HCT116 (cell line): ENCODE measurements around the gene GFAP.
A peak's percentile ranks its signal among the peaks of the same experiment; 100 is the strongest.

Source experiments
- ATF3 ChIP-seq: IDR thresholded peaks from 2 replicates; pipeline ENCODE4 v1.6.1; 2012
- CTCF ChIP-seq, 3 experiments: fragments of 200-600 bp in 1 of 3; sonication (generic) in 1 of 3; IDR thresholded peaks in 2 of 3; conservative IDR thresholded peaks in 1 of 3; 2 replicates each; pipeline ENCODE4 v1.5.1; 2012 to 2017; ENCODE audit warnings: low read depth in 2 of 3, low read length in 2 of 3, antibody characterized with exemption in 1 of 3, borderline replicate concordance in 1 of 3, control low read depth in 1 of 3, mild to moderate bottlenecking in 1 of 3, mixed read lengths in 1 of 3, mixed run types in 1 of 3, moderate library complexity in 1 of 3; ENCODE audit not compliant: insufficient read depth in 1 of 3
- EGR1 ChIP-seq: IDR thresholded peaks from 2 replicates; pipeline ENCODE4 v1.6.1; 2012; ENCODE audit warnings: low read depth
- EZH2 ChIP-seq: fragments of 200-600 bp; sonication (generic); IDR thresholded peaks from 2 replicates; pipeline ENCODE4 v1.6.1; 2017; ENCODE audit warnings: antibody characterized with exemption, mixed run types
- EZH2phosphoT487 ChIP-seq: fragments of 200-600 bp; IDR thresholded peaks from 2 replicates; pipeline ENCODE4 v1.6.1; 2018; ENCODE audit warnings: antibody characterized with exemption, borderline replicate concordance
- JUND ChIP-seq: IDR thresholded peaks from 2 replicates; pipeline ENCODE4 v1.6.1; 2012
- MAX ChIP-seq: IDR thresholded peaks from 2 replicates; pipeline ENCODE4 v1.6.1; 2012
- POLR2A ChIP-seq: IDR thresholded peaks from 2 replicates; pipeline ENCODE4 v1.7.0; 2011; ENCODE audit warnings: borderline replicate concordance; ENCODE audit not compliant: insufficient read depth, insufficient read length; ENCODE audit errors: extremely low read depth
- POLR2AphosphoS5 ChIP-seq: IDR thresholded peaks from 2 replicates; pipeline ENCODE4 v1.6.1; 2011; ENCODE audit warnings: mild to moderate bottlenecking, low read depth, low read length, moderate library complexity
- RAD21 ChIP-seq: IDR thresholded peaks from 2 replicates; pipeline ENCODE4 v1.6.1; 2012; ENCODE audit warnings: low read depth, mild to moderate bottlenecking
- REST ChIP-seq: IDR thresholded peaks from 2 replicates; pipeline ENCODE4 v1.6.1; 2012; ENCODE audit warnings: low read depth
- SRF ChIP-seq: IDR thresholded peaks from 2 replicates; pipeline ENCODE4 v1.6.1; 2012; ENCODE audit warnings: low read depth
- TCF7L2 ChIP-seq: IDR thresholded peaks from 2 replicates; pipeline ENCODE4 v1.7.0; 2011; ENCODE audit warnings: borderline replicate concordance, inconsistent platforms; ENCODE audit not compliant: insufficient read depth, insufficient read length; ENCODE audit errors: extremely low read depth
- ZFX ChIP-seq: fragments of 450-650 bp; IDR thresholded peaks from 2 replicates; pipeline ENCODE4 v1.6.1; 2017

GRCh38 chr17:44878627-44879221, 36.6 kb downstream of the GFAP start:
- no peak for TF ChIP-seq POLR2A
- TF ChIP-seq CTCF (IDR thresholded peaks at IDR 0.05 in 2 of 3, conservative IDR thresholded peaks at IDR 0.05 in 1 of 3; ENCODE audit: borderline replicate concordance in 1 of 3, insufficient read depth in 1 of 3, low read depth in 2 of 3, low read length in 2 of 3), result peak; percentile 62 to 78 (median 71); a peak in 5 of 6 replicates
- no peak for TF ChIP-seq EZH2phosphoT487
- peak; percentile 66 for TF ChIP-seq RAD21
- no peak for TF ChIP-seq JUND
- TF ChIP-seq EZH2, result no peak
- TF ChIP-seq TCF7L2, result no peak
- no peak for TF ChIP-seq MAX
- TF ChIP-seq EGR1, result no peak
- no peak for TF ChIP-seq SRF
- no peak for TF ChIP-seq ZFX
- TF ChIP-seq POLR2AphosphoS5, result no peak
- no peak for TF ChIP-seq REST
- TF ChIP-seq ATF3, result no peak
